Colonic mucosa (tissue), 4 donors: ENCODE measurements around the gene ALG2. TPM values are rescaled to one million over a fixed set of nuclear protein-coding genes. Genes with fewer than 3 reads are reported as not detected.

Experiments used
- DNase-seq: peaks from one replicate; pipeline ENCODE4 v3.0.0-alpha.2; 2020
- H3K27ac ChIP-seq: fragments of 200-600 bp; one replicate; pipeline ENCODE4 v1.8.0; 2021
- H3K27me3 ChIP-seq: fragments of 200-600 bp; one replicate; pipeline ENCODE4 v1.8.0; 2021
- H3K36me3 ChIP-seq: fragments of 200-600 bp; one replicate; pipeline ENCODE4 v1.8.0; 2021
- H3K4me1 ChIP-seq: fragments of 200-600 bp; one replicate; pipeline ENCODE4 v1.8.0; 2021; ENCODE audit warnings: mild to moderate bottlenecking
- H3K4me3 ChIP-seq: fragments of 200-600 bp; one replicate; pipeline ENCODE4 v1.8.0; 2021
- H3K9ac ChIP-seq, 2 donors: one replicate each; pipeline ENCODE4 v1.7.0; 2013; ENCODE audit warnings: control low read depth in 2 of 2, low read depth in 2 of 2, low read length in 2 of 2
- H3K9me3 ChIP-seq: fragments of 200-600 bp; one replicate; pipeline ENCODE4 v1.8.0; 2021
- CTCF ChIP-seq: fragments of 200-600 bp; IDR thresholded peaks from one replicate; pipeline ENCODE4 v1.8.0; 2022; ENCODE audit warnings: antibody characterized with exemption, mild to moderate bottlenecking
- intact Hi-C: fragments of 100-400 bp; cut with DNase I; formaldehyde crosslinking; loops from one replicate; pipeline ENCODE4 v1.14.1; 2022
- total RNA-seq, 2 donors: library from RNA; stranded (reverse); fragmentation: NEBNext Ultra II Directional in 1 of 2; extraction: Animal tissue kit (Norgen Biotek cat#: 25700) in 1 of 2; gene quantifications; one replicate each; pipeline ENCODE4 v1.2.1, GENCODE V29; 2021
- donor health status: healthy.
- donor health status: DM: no; HTN: no; CAD: no.
- donor health status: DM: no; HTN: no; CAD: no.

The ALG2 gene
- 10 to 100 TPM; 33.7 to 43.3 TPM for total RNA-seq

- Histone ChIP-seq H3K27me3 (no peaks in the 10 kb centered on the region), H3K9me3 (no peaks in the 10 kb centered on the region), H3K36me3 (no peaks in the 10 kb centered on the region), H3K27ac (peak within 1 kb of the TSS; percentile 81), H3K9ac (peak within 1 kb of the TSS; percentile 95 to 99), H3K4me1 (peaks cover 13% of the 10 kb centered on the region), H3K4me3 (peak within 1 kb of the TSS; percentile 85)
- TF ChIP-seq CTCF = no peak
- peak; percentile 94 for DNase-seq
- intact Hi-C loops = no loop called here
Measured at GRCh38 chr9:99221621-99222415, at the start of gene ALG2, which contains the start of gene SEC61B. TSS of gene ALG2 (minus strand) at chr9:99221942. CDS start at chr9:99221894, 48 bp downstream. TSS of gene SEC61B (plus strand) at chr9:99222282. CDS start at chr9:99222364, 82 bp downstream.

- DNase-seq = no peak
- no peak for TF ChIP-seq CTCF
Measured at GRCh38 chr9:99270491-99270890, 48.7 kb upstream of the ALG2 start.

GRCh38 chr9:99269416-99269815 is 47.7 kb upstream of the ALG2 start:
- TF ChIP-seq CTCF = no peak
- intact Hi-C loops = no loop called here
- no peak overlapping the region for H3K4me3 ChIP-seq
- H3K27ac ChIP-seq = no peak overlapping the region
- no peak overlapping the region for H3K9ac ChIP-seq
- no peaks in the 10 kb centered on the region for H3K36me3 ChIP-seq
- no peak for DNase-seq
- H3K27me3 ChIP-seq = no peaks in the 10 kb centered on the region
- no peaks in the 10 kb centered on the region for H3K9me3 ChIP-seq
- H3K4me1 ChIP-seq = no peaks in the 10 kb centered on the region

More at GRCh38 chr9:99270491-99270890, 48.7 kb upstream of the ALG2 start:
- intact Hi-C loops = no loop called here
- no peaks in the 10 kb centered on the region for H3K4me1 ChIP-seq
- H3K27me3 ChIP-seq = no peaks in the 10 kb centered on the region
- H3K27ac ChIP-seq = no peak overlapping the region
- no peaks in the 10 kb centered on the region for H3K36me3 ChIP-seq
- H3K9ac ChIP-seq = no peak overlapping the region
- no peaks in the 10 kb centered on the region for H3K9me3 ChIP-seq
- no peak overlapping the region for H3K4me3 ChIP-seq

- Histone ChIP-seq H3K9me3 (no peaks in the 10 kb centered on the region), H3K27ac (no peak overlapping the region), H3K4me3 (no peak overlapping the region), H3K36me3 (no peaks in the 10 kb centered on the region), H3K9ac (no peak overlapping the region), H3K4me1 (no peaks in the 10 kb centered on the region), H3K27me3 (no peaks in the 10 kb centered on the region)
- TF ChIP-seq CTCF = peak; percentile 58
- intact Hi-C loops = no loop called here
- peak; percentile 59 for DNase-seq
Measured at GRCh38 chr9:99266255-99267023, 44.7 kb upstream of the ALG2 start.

- no peak overlapping the region for H3K27ac ChIP-seq
- no peak for TF ChIP-seq CTCF
- H3K9me3 ChIP-seq = no peaks in the 10 kb centered on the region
- H3K27me3 ChIP-seq = no peaks in the 10 kb centered on the region
- H3K4me1 ChIP-seq = no peaks in the 10 kb centered on the region
- DNase-seq = no peak
- H3K4me3 ChIP-seq = no peak overlapping the region
- no peak overlapping the region for H3K9ac ChIP-seq
- no peaks in the 10 kb centered on the region for H3K36me3 ChIP-seq
- intact Hi-C loops = no loop called here
Measured at GRCh38 chr9:99265691-99266090, 43.9 kb upstream of the ALG2 start.
